ENCODE data around the gene APOA4.

The APOA4 gene

GRCh38 chr11:116826751-116827431 is 3.8 kb upstream of the APOA4 start:
- DNase-seq (ENCODE audit: low read depth), result no peak
- H3K4me3 ChIP-seq (ENCODE audit: low read depth, low read length), result no peak overlapping the region
- TF ChIP-seq, protein P1, sequence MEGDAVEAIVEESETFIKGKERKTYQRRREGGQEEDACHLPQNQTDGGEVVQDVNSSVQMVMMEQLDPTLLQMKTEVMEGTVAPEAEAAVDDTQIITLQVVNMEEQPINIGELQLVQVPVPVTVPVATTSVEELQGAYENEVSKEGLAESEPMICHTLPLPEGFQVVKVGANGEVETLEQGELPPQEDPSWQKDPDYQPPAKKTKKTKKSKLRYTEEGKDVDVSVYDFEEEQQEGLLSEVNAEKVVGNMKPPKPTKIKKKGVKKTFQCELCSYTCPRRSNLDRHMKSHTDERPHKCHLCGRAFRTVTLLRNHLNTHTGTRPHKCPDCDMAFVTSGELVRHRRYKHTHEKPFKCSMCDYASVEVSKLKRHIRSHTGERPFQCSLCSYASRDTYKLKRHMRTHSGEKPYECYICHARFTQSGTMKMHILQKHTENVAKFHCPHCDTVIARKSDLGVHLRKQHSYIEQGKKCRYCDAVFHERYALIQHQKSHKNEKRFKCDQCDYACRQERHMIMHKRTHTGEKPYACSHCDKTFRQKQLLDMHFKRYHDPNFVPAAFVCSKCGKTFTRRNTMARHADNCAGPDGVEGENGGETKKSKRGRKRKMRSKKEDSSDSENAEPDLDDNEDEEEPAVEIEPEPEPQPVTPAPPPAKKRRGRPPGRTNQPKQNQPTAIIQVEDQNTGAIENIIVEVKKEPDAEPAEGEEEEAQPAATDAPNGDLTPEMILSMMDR (IDR thresholded peaks at IDR 0.05; ENCODE audit: low read depth, low read length, missing control alignments), result no peak

DNA sequence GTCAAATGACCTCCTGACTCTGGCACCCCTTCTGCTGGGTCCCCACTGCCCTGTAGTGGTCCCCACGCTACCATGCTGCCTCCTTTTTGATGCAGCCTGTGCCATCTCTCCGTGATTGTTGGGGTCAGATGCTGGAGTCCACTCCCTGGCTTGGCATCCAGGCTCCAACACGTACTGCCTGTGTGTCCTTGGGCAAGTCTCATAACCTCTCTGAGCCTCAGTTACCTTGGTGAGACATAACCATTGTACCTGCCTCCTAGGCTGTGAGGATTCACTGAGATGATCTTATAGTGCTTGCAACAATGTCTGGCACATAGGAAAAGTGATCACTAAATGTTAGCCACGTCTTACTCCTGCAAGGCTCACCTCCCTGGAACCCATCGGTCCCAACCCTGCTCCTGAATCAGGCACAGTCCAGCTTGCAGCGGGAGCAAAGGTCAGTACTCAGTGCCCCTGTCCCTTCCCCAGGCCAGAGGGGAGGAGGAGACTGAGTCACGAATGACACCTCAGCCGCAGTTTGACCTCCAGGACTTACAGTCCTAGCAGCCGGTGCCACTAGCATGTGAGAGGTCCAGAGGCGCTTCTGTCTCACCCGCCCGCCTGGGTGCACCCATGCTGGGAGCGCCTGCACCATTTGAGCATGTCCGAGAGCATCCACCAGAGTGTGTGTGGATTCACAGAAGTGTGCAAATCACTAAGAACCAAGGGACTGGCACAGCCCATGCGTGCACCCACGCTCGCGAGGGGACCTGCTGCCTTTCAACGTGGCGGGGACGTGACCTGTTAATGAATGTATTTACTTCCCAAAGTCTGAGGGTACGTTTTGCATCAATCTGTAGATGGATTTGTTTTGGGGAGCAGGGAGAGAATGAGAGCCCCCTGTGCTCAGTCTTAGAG is 3.0 kb upstream of the APOA4 start:
- no peak for DNase-seq (ENCODE audit: low read depth)
- no peak overlapping the region for H3K4me3 ChIP-seq (ENCODE audit: low read depth, low read length)
- TF ChIP-seq, protein P1 (IDR thresholded peaks at IDR 0.05; ENCODE audit: low read depth, low read length, missing control alignments), result no peak

- no peak overlapping the region for H3K4me3 ChIP-seq (ENCODE audit: low read depth, low read length)
- DNase-seq (ENCODE audit: low read depth), result no peak
- TF ChIP-seq, protein P1 (IDR thresholded peaks at IDR 0.05; ENCODE audit: low read depth, low read length, missing control alignments), result no peak
These were observed 2.3 kb upstream of the APOA4 start for GRCh38 chr11:116825434-116825833.

- H3K4me3 ChIP-seq (ENCODE audit: low read depth, low read length), result no peak overlapping the region
- DNase-seq (ENCODE audit: low read depth), result no peak
- TF ChIP-seq, protein P1 (IDR thresholded peaks at IDR 0.05; ENCODE audit: low read depth, low read length, missing control alignments), result no peak
These were observed 529 bp downstream of the APOA4 start for GRCh38 chr11:116822575-116822974.

DNA sequence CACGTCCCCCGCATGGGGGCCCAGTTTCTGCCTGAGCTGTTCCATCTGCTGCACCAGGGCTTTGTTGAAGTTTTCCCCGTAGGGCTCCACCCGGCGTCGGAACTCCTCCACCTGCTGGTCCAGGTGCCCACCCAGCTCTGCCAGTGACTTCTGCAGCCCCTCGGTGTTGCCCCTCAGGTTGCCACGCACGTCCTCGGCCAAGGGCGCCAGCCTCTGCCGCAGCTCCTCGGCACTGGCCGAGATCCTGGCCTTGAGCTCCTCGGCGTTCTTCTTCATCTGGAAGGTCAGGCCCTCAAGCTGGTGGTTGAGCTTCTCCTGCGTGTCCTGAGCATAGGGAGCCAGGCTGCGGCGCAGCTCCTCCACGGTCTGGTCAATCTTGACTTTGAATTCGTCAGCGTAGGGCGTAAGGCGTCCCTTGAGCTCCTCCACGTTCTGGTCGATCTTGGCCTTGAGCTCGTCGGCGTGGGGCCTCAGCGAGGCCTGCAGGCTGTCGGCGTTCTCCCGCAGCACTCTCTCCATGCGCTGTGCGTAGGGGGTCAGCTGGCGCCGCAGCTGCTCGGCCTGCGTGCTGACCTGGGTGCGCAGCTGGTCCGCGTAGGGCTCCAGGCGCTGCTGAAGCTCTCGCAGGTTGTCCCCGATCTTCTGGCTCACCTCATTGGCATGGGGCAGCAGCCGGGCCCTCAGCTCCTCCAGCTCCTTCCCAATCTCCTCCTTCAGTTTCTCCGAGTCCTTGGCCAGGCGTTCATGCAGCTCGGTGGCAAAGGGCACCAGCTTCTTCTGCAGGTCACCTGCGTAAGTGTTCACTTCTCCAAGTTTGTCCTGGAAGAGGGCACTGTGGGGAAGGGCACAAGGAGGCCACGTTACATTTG is 1.8 kb downstream of the APOA4 start:
- H3K4me3 ChIP-seq (ENCODE audit: low read depth, low read length), result no peak overlapping the region
- DNase-seq (ENCODE audit: low read depth), result no peak
- TF ChIP-seq, protein P1 (IDR thresholded peaks at IDR 0.05; ENCODE audit: low read depth, low read length, missing control alignments), result no peak

DNA sequence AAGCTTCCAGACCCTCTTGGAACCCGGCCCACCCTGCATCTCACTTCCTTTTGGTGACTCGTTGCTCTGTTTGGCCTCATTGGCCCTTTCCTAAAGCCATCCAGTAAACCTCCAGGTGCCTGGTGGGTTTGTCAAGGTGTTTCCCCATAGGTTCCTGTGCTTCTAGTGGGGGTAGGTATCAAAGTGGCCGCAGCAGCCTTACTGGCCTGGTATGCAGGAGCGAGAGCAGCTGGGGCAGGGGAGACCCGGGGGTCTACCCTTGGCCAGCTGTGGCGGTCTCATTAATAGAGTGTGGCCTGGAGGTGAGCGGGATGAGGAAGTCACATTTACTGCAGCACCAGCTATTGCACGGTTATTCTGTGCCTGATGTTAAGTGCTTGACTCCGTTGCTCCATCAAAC is 4.1 kb downstream of the APOA4 start:
- no peak overlapping the region for H3K4me3 ChIP-seq (ENCODE audit: low read depth, low read length)
- DNase-seq (ENCODE audit: low read depth), result no peak
- TF ChIP-seq, protein P1 (IDR thresholded peaks at IDR 0.05; ENCODE audit: low read depth, low read length, missing control alignments), result no peak

All from GM12864 (cell line).